Measurements from ENCODE around the gene NIPSNAP2. TPM values are rescaled to one million over a fixed set of nuclear protein-coding genes. Genes with fewer than 3 reads are reported as not detected.

Gene NIPSNAP2
- total and polyA plus RNA-seq, 10 of the 15 experiments (the other 5 are each of a cell fraction or from before 2014, with no cell fraction given): 24.7 to 88.5 (median 49.9) TPM

GRCh38 chr7:55973747-55974250 lies 9.4 kb downstream of the NIPSNAP2 start (continued):
- no peak for TF ChIP-seq SKIL (IDR thresholded peaks at IDR 0.05; ENCODE audit: low read depth, poor library complexity, severe bottlenecking)
- TF ChIP-seq BCL3 (IDR thresholded peaks at IDR 0.05; ENCODE audit: borderline replicate concordance, insufficient read depth, low read depth, low read length, poor library complexity, severe bottlenecking): no peak

GRCh38 chr7:55975988-55976633 lies 11.7 kb downstream of the NIPSNAP2 start:
- SMC1A ChIA-PET (ENCODE audit: uncharacterized antibody, unreplicated experiment): no interaction called here
- H2AFZ ChIP-seq (ENCODE audit: control insufficient read depth, low read depth, low read length): no peak overlapping the region
- no peaks in the 10 kb centered on the region for H3K4me1 ChIP-seq (ENCODE audit: control insufficient read depth, insufficient read depth, low read length)
- in situ Hi-C loops (cut with MboI): no loop called here
- no peak for DNase-seq (ENCODE audit: low read depth, low spot score)
- H3K27me3 ChIP-seq (replicated peaks in 1 of 2; ENCODE audit: control insufficient read depth in 2 of 2, insufficient read depth in 2 of 2, low read length in 1 of 2): no peaks in the 10 kb centered on the region
- peaks cover 0 to 10% of the 10 kb centered on the region in 2 experiments; a peak in 1 of 4 replicates for H3K36me3 ChIP-seq (ENCODE audit: control insufficient read depth in 2 of 2, insufficient read depth in 2 of 2, low read length in 1 of 2)
- no peaks in the 10 kb centered on the region for H4K20me1 ChIP-seq (ENCODE audit: control insufficient read depth, insufficient read depth)
- BruUV-seq (replicated peaks): no TSS peak
- H3K9me3 ChIP-seq (replicated peaks; ENCODE audit: control insufficient read depth, insufficient read depth, low read length): no peaks in the 10 kb centered on the region
- ATAC-seq: no peak
- no peak overlapping the region for H3K9ac ChIP-seq (ENCODE audit: control insufficient read depth, insufficient read depth, low read length)
- 78% methylated on average over 7 of the region's 7 CpGs for WGBS (ENCODE audit: insufficient coverage, insufficient replicate concordance, low lambda C conversion rate, missing lambda C conversion rate)
- no peak overlapping the region for H3K4me2 ChIP-seq (ENCODE audit: control insufficient read depth, insufficient read depth)
- RAD21 ChIA-PET (ENCODE audit: unreplicated experiment): no interaction called here
- intact Hi-C loops (cut with micrococcal nuclease; ENCODE audit: unreplicated experiment): no loop called here
- no peak for FAIRE-seq
- H3K79me2 ChIP-seq (ENCODE audit: control insufficient read depth, insufficient read depth, low read length): no peaks in the 10 kb centered on the region; the same call in none of the 2 replicates
- POLR2A ChIA-PET: no interaction called here
- no peak overlapping the region for H3K27ac ChIP-seq (ENCODE audit: control insufficient read depth, insufficient read depth)
- CTCF ChIA-PET: interaction anchor here (1.9 kb wide), 1 partner anchor 12 kb away, joined by 9 read pairs; the partner anchor contains the start of gene NIPSNAP2
- no peak overlapping the region for H3K4me3 ChIP-seq
- TF ChIP-seq STAT3 (IDR thresholded peaks at IDR 0.05; ENCODE audit: low read depth, low read length): no peak
